BLaER1 (cell line): ENCODE data around the gene ANP32A.

Experiments
- H3K27ac ChIP-seq: shearing (Covaris generic); formaldehyde crosslinking; 2 replicates; pipeline ENCODE4 v1.8.1; 2022
- H3K27me3 ChIP-seq: shearing (Covaris generic); formaldehyde crosslinking; 2 replicates; pipeline ENCODE4 v1.8.1; 2022
- H3K36me3 ChIP-seq: shearing (Covaris generic); formaldehyde crosslinking; 2 replicates; pipeline ENCODE4 v1.8.1; 2022
- H3K4me1 ChIP-seq: shearing (Covaris generic); formaldehyde crosslinking; 2 replicates; pipeline ENCODE4 v1.8.1; 2022
- H3K4me2 ChIP-seq: shearing (Covaris generic); formaldehyde crosslinking; 2 replicates; pipeline ENCODE4 v1.8.1; 2022
- H3K4me3 ChIP-seq: shearing (Covaris generic); formaldehyde crosslinking; 2 replicates; pipeline ENCODE4 v1.8.1; 2022
- H3K9ac ChIP-seq: shearing (Covaris generic); formaldehyde crosslinking; 2 replicates; pipeline ENCODE4 v1.8.1; 2022
- H3K9me3 ChIP-seq: shearing (Covaris generic); formaldehyde crosslinking; 2 replicates; pipeline ENCODE4 v1.8.1; 2022
- H4K20me1 ChIP-seq: shearing (Covaris generic); formaldehyde crosslinking; 2 replicates; pipeline ENCODE4 v1.8.1; 2022
- Cebpa-rat ChIP-seq: shearing (Covaris generic); IDR thresholded peaks from 2 replicates; pipeline ENCODE4 v1.8.1; 2022

The ANP32A gene

GRCh38 chr15:68775671-68776476 is 44.8 kb downstream of the ANP32A start:
- H3K9ac ChIP-seq: no peak overlapping the region
- peaks cover 45% of the 10 kb centered on the region for H3K36me3 ChIP-seq
- H4K20me1 ChIP-seq: peaks cover 9% of the 10 kb centered on the region; the same call in 1 of the 2 replicates
- H3K4me2 ChIP-seq: no peak overlapping the region
- no peaks in the 10 kb centered on the region for H3K27me3 ChIP-seq
- no peak for TF ChIP-seq Cebpa-rat
- peaks cover 11% of the 10 kb centered on the region for H3K4me1 ChIP-seq
- 0 out of 2 replicates have a peak, but pooled peaks cover 3% of the 10 kb centered on the region for H3K9me3 ChIP-seq
- 0 out of 2 replicates have a peak overlapping the region, but pooled peaks have one; percentile 7 for H3K27ac ChIP-seq
- no peak overlapping the region for H3K4me3 ChIP-seq

GRCh38 chr15:68775236-68775577 is 45.5 kb downstream of the ANP32A start:
- no peak overlapping the region for H3K4me3 ChIP-seq
- H3K27me3 ChIP-seq: no peaks in the 10 kb centered on the region
- H3K4me2 ChIP-seq: no peak overlapping the region
- H3K9ac ChIP-seq: no peak overlapping the region
- H3K27ac ChIP-seq: no peak overlapping the region
- peaks cover 39% of the 10 kb centered on the region for H3K36me3 ChIP-seq
- H3K9me3 ChIP-seq: 0 out of 2 replicates have a peak, but pooled peaks cover 3% of the 10 kb centered on the region
- peaks cover 2% of the 10 kb centered on the region; the same call in 1 of the 2 replicates for H4K20me1 ChIP-seq
- TF ChIP-seq Cebpa-rat: no peak
- peaks cover 8% of the 10 kb centered on the region for H3K4me1 ChIP-seq

GRCh38 chr15:68774521-68775235 is 46.0 kb downstream of the ANP32A start:
- Histone ChIP-seq H3K4me1 (peaks cover 8% of the 10 kb centered on the region), H3K4me2 (no peak overlapping the region), H3K9me3 (0 out of 2 replicates have a peak, but pooled peaks cover 3% of the 10 kb centered on the region), H4K20me1 (no peaks in the 10 kb centered on the region), H3K9ac (no peak overlapping the region), H3K27ac (no peak overlapping the region), H3K4me3 (no peak overlapping the region), H3K36me3 (peaks cover 35% of the 10 kb centered on the region), H3K27me3 (no peaks in the 10 kb centered on the region)
- no peak for TF ChIP-seq Cebpa-rat

GRCh38 chr15:68774120-68774519 is 46.6 kb downstream of the ANP32A start:
- H3K36me3 ChIP-seq: peaks cover 30% of the 10 kb centered on the region
- H3K4me2 ChIP-seq: no peak overlapping the region
- H3K27ac ChIP-seq: no peak overlapping the region

GRCh38 chr15:68773036-68773435 is 47.7 kb downstream of the ANP32A start:
- H3K4me1 ChIP-seq: peaks cover 8% of the 10 kb centered on the region

More at GRCh38 chr15:68774120-68774519, 46.6 kb downstream of the ANP32A start:
- Histone ChIP-seq H4K20me1 (no peaks in the 10 kb centered on the region), H3K4me1 (peaks cover 8% of the 10 kb centered on the region), H3K4me3 (no peak overlapping the region), H3K9me3 (0 out of 2 replicates have a peak, but pooled peaks cover 3% of the 10 kb centered on the region), H3K9ac (no peak overlapping the region), H3K27me3 (no peaks in the 10 kb centered on the region)
- TF ChIP-seq Cebpa-rat: no peak

DNA sequence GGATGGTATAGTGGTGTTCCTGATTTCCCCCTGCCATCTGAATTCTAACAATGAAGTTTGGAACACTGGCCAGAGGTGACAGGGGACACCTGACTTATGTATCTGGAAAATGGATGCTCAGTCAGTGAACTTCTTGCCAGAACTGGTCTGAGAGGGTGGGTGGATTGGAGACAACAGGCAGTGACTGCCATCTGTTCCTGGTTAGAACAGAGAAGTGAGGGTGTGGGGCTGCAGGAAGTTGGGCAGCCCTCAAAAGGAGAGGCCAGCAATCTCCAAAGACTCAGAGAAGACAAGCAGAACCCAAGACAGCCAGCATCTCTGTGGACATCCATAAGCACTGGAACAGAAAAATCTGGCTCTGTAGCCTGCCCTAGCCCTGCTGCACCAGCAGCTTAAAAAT is 50.5 kb downstream of the ANP32A start:
- Histone ChIP-seq H3K27ac (no peak overlapping the region), H3K27me3 (no peaks in the 10 kb centered on the region), H3K9ac (no peak overlapping the region), H3K4me1 (peaks cover 8% of the 10 kb centered on the region), H3K4me3 (no peak overlapping the region), H4K20me1 (no peaks in the 10 kb centered on the region), H3K9me3 (0 out of 2 replicates have a peak, but pooled peaks cover 3% of the 10 kb centered on the region), H3K4me2 (no peak overlapping the region), H3K36me3 (no peaks in the 10 kb centered on the region)
- TF ChIP-seq Cebpa-rat: no peak

More at GRCh38 chr15:68773036-68773435, 47.7 kb downstream of the ANP32A start:
- Histone ChIP-seq H4K20me1 (no peaks in the 10 kb centered on the region), H3K4me2 (no peak overlapping the region), H3K9me3 (0 out of 2 replicates have a peak, but pooled peaks cover 3% of the 10 kb centered on the region), H3K36me3 (peaks cover 20% of the 10 kb centered on the region), H3K9ac (no peak overlapping the region), H3K27me3 (no peaks in the 10 kb centered on the region), H3K4me3 (no peak overlapping the region), H3K27ac (no peak overlapping the region)
- no peak for TF ChIP-seq Cebpa-rat

- H3K9me3 ChIP-seq: 0 out of 2 replicates have a peak, but pooled peaks cover 3% of the 10 kb centered on the region
- no peaks in the 10 kb centered on the region for H3K27me3 ChIP-seq
- TF ChIP-seq Cebpa-rat: no peak
- H3K9ac ChIP-seq: no peak overlapping the region
- no peak overlapping the region for H3K4me3 ChIP-seq
- H3K4me1 ChIP-seq: peaks cover 8% of the 10 kb centered on the region
- H3K36me3 ChIP-seq: no peaks in the 10 kb centered on the region
- H4K20me1 ChIP-seq: no peaks in the 10 kb centered on the region
- H3K4me2 ChIP-seq: no peak overlapping the region
- H3K27ac ChIP-seq: no peak overlapping the region
Observed at GRCh38 chr15:68769702-68770101, 51.0 kb downstream of the ANP32A start.

DNA sequence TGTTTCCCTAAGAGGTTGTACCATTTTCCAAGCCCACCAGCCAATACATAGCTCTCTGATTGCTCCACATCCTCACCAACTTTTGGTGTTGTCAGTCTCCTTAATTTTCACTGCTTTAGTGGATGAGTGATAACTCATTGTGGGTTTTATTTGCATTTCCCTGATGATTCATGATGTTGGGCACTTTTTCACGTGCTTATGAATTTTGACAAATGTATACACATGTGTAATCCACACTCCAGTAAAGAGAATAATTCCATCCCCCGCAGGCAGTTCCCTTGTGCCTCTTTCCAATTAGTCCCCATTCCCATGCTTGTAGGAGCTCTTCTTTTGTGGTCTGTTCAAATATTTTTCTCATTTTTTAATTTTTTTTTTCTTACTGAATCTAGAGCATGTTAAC is 52.4 kb downstream of the ANP32A start:
- H3K4me2 ChIP-seq: no peak overlapping the region
- H3K9ac ChIP-seq: no peak overlapping the region
- H3K27me3 ChIP-seq: no peaks in the 10 kb centered on the region
- H4K20me1 ChIP-seq: no peaks in the 10 kb centered on the region
- no peaks in the 10 kb centered on the region for H3K9me3 ChIP-seq
- no peaks in the 10 kb centered on the region for H3K36me3 ChIP-seq
- H3K4me3 ChIP-seq: no peak overlapping the region
- no peak for TF ChIP-seq Cebpa-rat
- no peak overlapping the region for H3K27ac ChIP-seq
- H3K4me1 ChIP-seq: peaks cover 8% of the 10 kb centered on the region

DNA sequence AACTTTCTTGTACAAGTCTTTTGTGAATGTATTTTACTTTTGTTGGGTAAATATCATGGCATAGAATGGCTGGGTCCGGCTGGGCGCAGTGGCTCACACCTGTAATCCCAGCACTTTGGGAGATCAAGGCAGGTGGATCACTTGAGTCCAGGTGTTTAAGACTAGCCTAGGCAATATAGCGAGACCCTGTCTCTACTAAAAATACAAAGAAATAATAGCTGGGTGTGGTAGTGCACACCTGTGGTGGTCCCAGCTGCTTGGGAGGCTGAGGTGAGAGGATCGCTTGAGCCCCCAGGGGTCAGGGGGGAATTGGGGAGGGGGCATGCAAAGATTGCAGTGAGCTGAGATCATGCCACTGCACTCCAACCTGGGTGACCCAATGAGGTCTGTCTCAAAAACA is 52.9 kb downstream of the ANP32A start:
- TF ChIP-seq Cebpa-rat: no peak
- Histone ChIP-seq H3K4me1 (peaks cover 8% of the 10 kb centered on the region), H3K27ac (no peak overlapping the region)

More for the DNA sequence above, 52.9 kb downstream of the ANP32A start:
- H4K20me1 ChIP-seq: no peaks in the 10 kb centered on the region
- H3K9me3 ChIP-seq: no peaks in the 10 kb centered on the region
- H3K4me2 ChIP-seq: no peak overlapping the region
- H3K27me3 ChIP-seq: no peaks in the 10 kb centered on the region
- no peak overlapping the region for H3K9ac ChIP-seq
- no peak overlapping the region for H3K4me3 ChIP-seq
- H3K36me3 ChIP-seq: no peaks in the 10 kb centered on the region
